Upper lobe of left lung (tissue), 6 donors: ENCODE results near the gene RNF144B. TPM values are rescaled to one million over a fixed set of nuclear protein-coding genes. Genes with fewer than 3 reads are reported as not detected.

Experiments
- ATAC-seq, 2 donors: fragments of 200-7000 bp; cut with Tn5 transposase; one replicate each; pipeline ENCODE4 v1.9.1; 2022; ENCODE audit warnings: mild to moderate bottlenecking in 2 of 2, moderate library complexity in 2 of 2; ENCODE audit not compliant: low FRiP score in 2 of 2
- DNase-seq, 2 donors: peaks; one replicate each; pipeline ENCODE4 v3.0.0-alpha.2; 2019 to 2020
- H3K27ac ChIP-seq, 4 donors: fragments of 200-600 bp; sonication (generic); one replicate each; pipeline ENCODE4 v1.5.1; 2016 to 2019
- H3K27me3 ChIP-seq, 4 donors: fragments of 200-600 bp; sonication (generic); one replicate each; pipeline ENCODE4 v1.5.1; 2017 to 2019
- H3K36me3 ChIP-seq, 4 donors: fragments of 200-600 bp; sonication (generic); one replicate each; pipeline ENCODE4 v1.5.1; 2016 to 2019
- H3K4me1 ChIP-seq, 4 donors: fragments of 200-600 bp; sonication (generic); one replicate each; pipeline ENCODE4 v1.5.1; 2018 to 2019
- H3K4me3 ChIP-seq, 4 donors: fragments of 200-600 bp; sonication (generic); one replicate each; pipeline ENCODE4 v1.5.1; 2017 to 2019; ENCODE audit warnings: mild to moderate bottlenecking in 2 of 4, moderate library complexity in 1 of 4
- H3K9me3 ChIP-seq, 4 donors: fragments of 200-600 bp; sonication (generic); one replicate each; pipeline ENCODE4 v1.5.1; 2018 to 2019
- CTCF ChIP-seq, 6 experiments: fragments of 450-650 bp in 4 of 6; fragments of 200-600 bp in 2 of 6; sonication (generic) in 2 of 6; IDR thresholded peaks; one replicate each; pipeline ENCODE4 v1.5.1; 2016 to 2019; ENCODE audit warnings: antibody characterized with exemption in 6 of 6
- EP300 ChIP-seq, 4 donors: sonication (generic); formaldehyde crosslinking; IDR thresholded peaks; one replicate each; pipeline ENCODE4 v1.5.1; 2017; ENCODE audit warnings: antibody characterized with exemption in 4 of 4, control low read depth in 2 of 4
- POLR2A ChIP-seq, 4 donors: fragments of 450-650 bp; IDR thresholded peaks; one replicate each; pipeline ENCODE4 v1.5.1; 2016 to 2017; ENCODE audit warnings: antibody characterized with exemption in 4 of 4, mild to moderate bottlenecking in 2 of 4
- POLR2AphosphoS5 ChIP-seq, 2 donors: sonication (generic); formaldehyde crosslinking; IDR thresholded peaks; one replicate each; pipeline ENCODE4 v1.5.1; 2017; ENCODE audit warnings: antibody characterized with exemption in 2 of 2
- WGBS, 2 donors: methylation state at CpG; one replicate each; pipeline ENCODE4 v1.1.5; 2017 to 2018; 5-methylcytosine and 5-hydroxymethylcytosine counted together
- total RNA-seq, 6 donors: library from RNA; depleted of rRNA in 4 of 6; stranded (reverse); fragments of >200 nt in 4 of 6; gene quantifications; one replicate each; pipeline versions ENCODE4 v1.1.0 to v1.2.1, GENCODE V29; 2016 to 2021
- donor health status: DM: no; HTN: no; CAD: no; lungs with moderate emphysema.
- donor health status: DM: no; HTN: yes; CAD: no; lungs with severe emphysema.

Gene RNF144B
- total RNA-seq, 6 donors from 2014 or later, result 46.1 to 105 (median 55.8) TPM

DNA sequence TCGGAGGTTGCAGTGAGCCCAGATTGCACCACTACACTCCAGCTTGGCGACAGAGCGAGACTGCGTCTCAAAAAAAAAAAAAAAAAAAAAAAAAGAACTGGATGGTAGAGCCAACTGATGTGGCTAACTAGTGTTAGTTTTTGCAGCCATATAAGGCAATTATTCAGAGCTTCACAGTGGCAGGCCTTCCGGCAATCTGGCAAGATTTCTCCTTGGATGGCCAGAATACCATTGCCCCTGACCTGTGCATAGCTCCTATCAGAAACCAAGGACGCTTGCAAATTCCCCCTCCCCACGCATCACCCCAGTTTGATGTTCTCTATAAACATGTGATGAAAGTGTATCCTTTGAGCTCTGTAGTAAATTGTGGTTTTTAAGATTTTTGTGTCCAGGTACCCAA, 127.0 kb downstream of the RNF144B start:
- Histone ChIP-seq H3K27me3 (no peaks in the 10 kb centered on the region), H3K27ac (no peak overlapping the region), H3K36me3 (no peaks in the 10 kb centered on the region), H3K4me1 (no peaks in the 10 kb centered on the region), H3K4me3 (no peak overlapping the region), H3K9me3 (no peaks in the 10 kb centered on the region)
- WGBS, 2 donors, result 90 to 94% methylated on average over 7 of the region's 7 CpGs
- no peak for TF ChIP-seq CTCF (IDR thresholded peaks at IDR 0.05)
- TF ChIP-seq EP300 (IDR thresholded peaks at IDR 0.05), result no peak
- no peak for TF ChIP-seq POLR2A (IDR thresholded peaks at IDR 0.05)
- no peak for TF ChIP-seq POLR2AphosphoS5 (IDR thresholded peaks at IDR 0.05)
- ATAC-seq (no peak), DNase-seq (no peak)

DNA sequence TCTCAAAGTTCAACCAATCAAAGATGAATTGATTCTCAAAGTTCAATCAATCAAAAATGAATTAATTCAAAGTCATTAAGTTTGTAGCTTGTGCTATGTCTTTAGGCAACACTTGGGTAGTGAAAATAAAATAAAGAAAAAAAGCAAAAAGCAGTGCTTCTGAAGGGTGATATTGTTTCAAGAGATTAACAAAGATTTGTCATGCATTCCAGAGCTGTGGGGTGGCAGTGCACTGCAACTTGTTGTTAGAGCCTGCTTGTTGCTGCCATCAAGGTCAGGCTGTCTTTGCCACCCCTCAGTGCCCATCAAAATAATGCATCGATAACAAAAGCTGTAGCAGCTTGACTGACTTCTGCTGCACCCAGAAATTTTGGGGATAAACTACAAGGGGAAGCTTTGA, 128.6 kb downstream of the RNF144B start:
- no peak for ATAC-seq

More for the DNA sequence above, 128.6 kb downstream of the RNF144B start:
- Histone ChIP-seq H3K4me1 (no peaks in the 10 kb centered on the region), H3K36me3 (no peaks in the 10 kb centered on the region), H3K27me3 (no peaks in the 10 kb centered on the region), H3K9me3 (no peaks in the 10 kb centered on the region), H3K27ac (no peak overlapping the region), H3K4me3 (no peak overlapping the region)
- TF ChIP-seq EP300 (IDR thresholded peaks at IDR 0.05), result no peak
- no peak for TF ChIP-seq POLR2A (IDR thresholded peaks at IDR 0.05)
- no peak for TF ChIP-seq CTCF (IDR thresholded peaks at IDR 0.05)
- no peak for TF ChIP-seq POLR2AphosphoS5 (IDR thresholded peaks at IDR 0.05)
- no peak for DNase-seq
- 73 to 76% methylated on average over 1 of the region's 1 CpG for WGBS, 2 donors

Other genes starting within 250 kb of the RNF144B start
- 10 to 100 TPM in 4 of 6 donors, 1 to 10 TPM in 2; 5.2 to 12.2 (median 10.7) TPM for gene TPMT, start 232.3 kb upstream of the RNF144B start, total RNA-seq
- gene KDM1B, start 231.9 kb upstream of the RNF144B start, total RNA-seq, result 10 to 100 TPM; 13.0 to 29.0 (median 22.0) TPM
- gene DEK, start 122.8 kb upstream of the RNF144B start, total RNA-seq, result 100 to 1,000 TPM in 3 of 6 donors, 10 to 100 TPM in 3; 61.5 to 170 (median 92.4) TPM